GM21717 (cell line): ENCODE results near the gene POLD4.

Experiments
- ATAC-seq: cut with Tn5 transposase; IDR thresholded peaks from one replicate; pipeline ENCODE4 v1.9.1; 2021; ENCODE audit warnings: mild to moderate bottlenecking, moderate library complexity; ENCODE audit not compliant: unreplicated experiment

The POLD4 gene

GRCh38 chr11:67303132-67303834 is 50.1 kb downstream of the POLD4 start, which contains the start of gene SSH3:
Gene SSH3 (plus strand): TSS chr11:67303530. CDS start chr11:67303626, 96 bp downstream.
- ATAC-seq, result no peak

GRCh38 chr11:67302571-67303131 is 50.7 kb downstream of the POLD4 start:
- ATAC-seq, result no peak

- ATAC-seq, result no peak
Observed at GRCh38 chr11:67301951-67302516, 51.3 kb downstream of the POLD4 start.

- no peak for ATAC-seq
Observed at GRCh38 chr11:67301313-67301921, 51.9 kb downstream of the POLD4 start.
